Activated CD8-positive, alpha-beta memory T cell treated with anti-CD3 and anti-CD28 coated beads, Interleukin-2, amount 50 U/mL, for 4 hours (primary cell): ENCODE data around the gene ATP9A.
"Not testable (repeated sequence)": the region's sequence is repeated elsewhere in the genome, so short reads cannot be mapped to it uniquely, and the experiment has no call there.

Source experiments
- DNase-seq: peaks from one replicate; pipeline ENCODE4 v3.0.0-alpha.2; 2020

Gene ATP9A

DNA sequence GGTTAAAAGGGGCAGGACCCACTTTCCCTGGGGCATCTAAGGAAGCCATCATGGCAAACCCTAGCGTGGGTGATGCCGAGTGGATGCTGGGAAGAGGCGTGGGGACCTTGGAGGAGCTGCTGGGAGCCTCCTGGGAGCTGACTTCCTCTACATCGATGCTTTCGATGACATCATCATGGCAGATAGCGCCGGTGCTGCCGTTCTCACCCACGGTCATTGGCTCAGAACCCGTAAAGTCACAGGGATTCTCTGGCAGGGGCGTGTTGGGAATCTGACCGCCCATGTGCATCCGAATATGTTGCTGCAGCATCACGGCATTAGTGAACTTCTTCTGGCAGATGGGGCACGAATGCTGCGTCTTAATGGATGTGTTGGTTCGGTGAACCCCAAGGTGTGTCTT lies 22.1 kb upstream of the ATP9A start:
- no peak for DNase-seq

DNA sequence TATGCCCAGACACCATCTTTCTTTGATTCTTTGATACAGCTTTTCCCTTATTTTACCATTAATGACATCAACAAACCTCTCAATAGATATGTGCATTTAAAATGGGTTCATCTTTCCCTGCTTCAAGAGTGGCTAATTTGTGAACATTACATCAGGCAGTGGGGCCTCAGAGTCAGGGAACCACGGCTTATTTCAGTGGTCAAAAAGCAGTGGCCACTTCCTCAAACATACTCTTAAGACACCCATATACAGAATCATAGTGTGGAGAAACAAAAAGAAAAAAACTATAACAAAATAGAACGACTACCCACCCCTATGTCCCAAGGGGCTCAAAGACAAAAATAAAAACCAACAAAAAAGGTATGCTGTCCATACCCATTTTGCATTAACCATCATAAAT lies 21.2 kb upstream of the ATP9A start:
- no peak for DNase-seq

DNA sequence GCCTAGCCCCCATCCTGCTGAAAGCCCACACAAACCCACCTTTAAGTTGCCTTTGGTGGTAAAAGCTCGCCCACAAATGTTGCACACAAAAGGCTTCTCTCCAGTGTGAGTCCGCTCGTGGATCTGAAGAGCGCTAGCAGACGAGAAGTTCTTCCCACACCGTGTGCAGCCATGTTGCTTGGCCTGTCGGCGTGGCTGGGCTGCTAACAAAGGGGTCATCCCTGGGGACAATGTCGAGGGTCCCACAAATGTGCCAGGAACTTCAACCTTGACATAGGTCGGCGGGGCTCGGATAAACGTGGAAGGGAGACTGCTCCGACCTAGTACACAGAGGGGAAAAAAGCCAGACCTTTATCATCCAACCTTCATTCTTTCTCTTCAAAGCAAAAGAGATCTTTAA lies 20.6 kb upstream of the ATP9A start:
- DNase-seq: no peak

DNA sequence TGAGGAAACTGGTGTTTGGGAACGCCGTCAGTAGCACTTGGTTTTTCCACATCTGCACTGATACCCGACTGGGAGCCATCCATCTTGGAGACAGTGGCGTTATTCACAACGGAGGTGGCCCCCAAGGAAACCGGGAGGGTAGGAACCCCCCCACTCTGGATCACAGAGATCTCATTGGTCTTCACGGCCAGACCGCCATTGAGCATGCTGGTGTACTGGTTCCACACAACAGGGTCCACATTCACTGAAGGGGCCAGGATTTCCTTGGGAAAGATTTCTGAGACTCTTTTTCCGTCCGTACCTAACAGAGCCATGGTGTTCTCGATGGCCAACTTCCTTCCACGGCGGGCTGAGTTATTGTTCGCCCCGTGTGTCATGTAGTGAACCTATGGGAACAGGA lies 16.1 kb upstream of the ATP9A start:
- no peak for DNase-seq

DNA sequence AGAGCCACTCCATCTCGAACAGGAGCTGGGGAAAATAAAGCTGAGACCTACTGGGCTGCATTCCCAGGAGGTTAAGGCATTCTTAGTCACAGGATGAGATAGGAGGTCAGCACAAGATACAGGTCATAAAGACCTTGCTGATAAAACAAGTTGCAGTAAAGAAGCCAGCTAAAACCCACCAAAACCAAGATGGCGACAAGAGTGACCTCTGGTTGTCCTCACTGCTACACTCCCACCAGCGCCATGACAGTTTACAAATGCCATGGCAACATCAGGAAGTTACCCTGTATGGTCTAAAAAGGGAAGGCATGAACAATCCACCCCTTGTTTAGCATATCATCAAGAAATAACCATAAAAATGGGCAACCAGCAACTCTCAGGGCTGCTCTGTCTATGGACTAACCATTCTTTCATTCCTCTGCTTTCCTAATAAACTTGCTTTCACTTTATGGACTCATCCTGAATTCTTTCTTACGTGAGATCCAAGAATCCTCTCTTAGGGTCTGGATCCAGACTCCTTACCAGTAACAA lies 10.1 kb upstream of the ATP9A start:
- not testable (repeated sequence) for DNase-seq

DNA sequence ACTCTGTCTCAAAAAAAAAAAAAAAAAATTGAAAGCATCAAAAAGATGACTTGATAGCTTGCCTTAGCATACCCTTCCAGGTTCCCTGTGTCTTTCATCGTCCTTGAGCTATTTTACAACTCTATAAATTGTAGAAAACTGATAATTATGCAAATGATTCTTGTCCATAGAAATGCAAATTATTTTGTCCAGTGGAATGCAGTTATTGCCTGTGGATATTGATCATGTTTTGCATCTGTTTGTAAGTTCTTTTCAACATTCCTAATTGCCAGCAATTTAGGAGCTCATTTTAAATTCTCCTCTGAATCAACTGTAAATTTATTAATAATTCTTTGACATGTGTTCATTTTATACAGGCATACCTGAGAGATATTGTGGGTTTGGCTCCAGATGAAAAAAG lies 7.1 kb upstream of the ATP9A start:
- DNase-seq: no peak

DNA sequence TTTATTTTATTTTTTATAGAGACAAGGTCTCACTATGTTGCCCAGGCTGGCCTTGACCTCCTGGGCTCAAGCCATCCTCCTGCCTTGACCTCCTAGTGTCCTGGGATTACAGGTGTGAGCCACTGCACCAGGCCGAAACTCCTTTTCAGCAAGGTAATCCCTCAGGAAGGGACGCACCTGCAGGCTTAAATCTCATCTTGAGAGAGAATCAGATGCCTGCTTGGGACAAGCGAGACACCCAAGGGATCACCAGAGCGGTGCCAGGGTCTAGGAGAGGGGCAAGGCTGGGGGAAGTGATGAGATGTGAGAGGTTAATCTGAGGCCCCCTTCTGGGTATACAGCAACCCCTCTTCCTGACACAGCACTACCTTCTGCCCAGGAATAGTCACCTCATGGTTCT lies 4.0 kb upstream of the ATP9A start:
- no peak for DNase-seq

DNA sequence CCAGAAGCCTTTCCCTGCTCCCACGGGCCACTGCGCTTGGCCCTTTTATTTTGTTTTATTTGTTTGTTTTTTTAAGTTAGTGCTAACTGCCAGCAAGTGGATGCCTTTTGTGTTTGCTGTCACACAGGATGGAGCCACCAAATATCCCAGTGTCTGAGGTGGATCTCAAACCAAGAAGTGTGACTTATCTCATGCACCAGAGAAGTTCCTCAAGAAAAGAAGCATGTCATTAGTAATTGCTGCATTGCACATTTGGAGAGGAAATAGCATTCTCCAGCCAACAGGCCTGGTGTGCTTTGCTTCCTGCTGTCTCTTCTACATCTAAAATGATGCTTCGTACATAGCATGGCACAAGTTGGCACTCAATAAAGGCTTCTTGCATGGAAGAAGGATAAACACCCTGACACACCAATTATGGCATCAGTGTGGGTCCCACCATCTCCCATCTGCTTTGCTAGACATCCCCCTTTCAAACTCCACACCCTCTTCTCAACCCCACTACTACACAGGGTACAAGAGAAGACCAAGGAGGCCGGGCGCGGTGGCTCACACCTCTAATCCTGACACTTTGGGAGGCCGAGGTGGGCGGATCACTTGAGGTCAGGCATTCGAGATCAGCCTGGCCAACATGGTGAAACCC lies 1.9 kb upstream of the ATP9A start:
- DNase-seq: no peak

DNA sequence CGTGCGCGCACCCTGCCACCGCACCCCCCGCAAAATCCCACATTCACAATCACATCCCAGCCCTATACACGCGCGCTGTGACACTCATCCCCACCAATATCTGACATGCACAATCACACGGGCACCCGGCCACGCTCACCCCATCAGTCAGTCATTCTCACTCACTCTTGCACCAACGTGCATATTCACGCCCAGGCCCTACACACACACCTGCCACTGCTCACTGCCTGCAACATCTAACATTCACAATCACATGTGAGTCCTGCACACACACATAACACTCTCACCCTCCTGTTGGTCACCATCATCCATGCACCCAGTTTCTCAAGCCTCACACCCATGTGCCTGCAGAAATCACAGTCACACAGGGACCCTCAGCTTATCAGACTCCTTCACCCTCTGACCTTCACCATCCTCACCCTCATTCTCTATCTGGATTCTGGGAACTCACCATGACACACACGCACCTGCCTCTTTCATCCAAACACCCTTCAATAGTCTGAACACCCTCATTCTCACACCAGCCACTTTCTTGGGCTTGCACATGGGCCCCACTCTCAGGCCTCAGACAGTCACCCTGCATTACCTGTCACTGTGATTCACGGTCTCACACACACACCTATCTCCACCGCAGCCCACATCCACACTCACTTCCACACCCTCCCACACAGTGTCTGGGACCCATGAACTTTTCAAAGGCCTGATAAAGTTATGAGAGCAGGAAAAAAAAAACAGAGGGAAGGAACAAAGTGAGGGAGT lies 748 bp upstream of the ATP9A start:
- no peak for DNase-seq

DNA sequence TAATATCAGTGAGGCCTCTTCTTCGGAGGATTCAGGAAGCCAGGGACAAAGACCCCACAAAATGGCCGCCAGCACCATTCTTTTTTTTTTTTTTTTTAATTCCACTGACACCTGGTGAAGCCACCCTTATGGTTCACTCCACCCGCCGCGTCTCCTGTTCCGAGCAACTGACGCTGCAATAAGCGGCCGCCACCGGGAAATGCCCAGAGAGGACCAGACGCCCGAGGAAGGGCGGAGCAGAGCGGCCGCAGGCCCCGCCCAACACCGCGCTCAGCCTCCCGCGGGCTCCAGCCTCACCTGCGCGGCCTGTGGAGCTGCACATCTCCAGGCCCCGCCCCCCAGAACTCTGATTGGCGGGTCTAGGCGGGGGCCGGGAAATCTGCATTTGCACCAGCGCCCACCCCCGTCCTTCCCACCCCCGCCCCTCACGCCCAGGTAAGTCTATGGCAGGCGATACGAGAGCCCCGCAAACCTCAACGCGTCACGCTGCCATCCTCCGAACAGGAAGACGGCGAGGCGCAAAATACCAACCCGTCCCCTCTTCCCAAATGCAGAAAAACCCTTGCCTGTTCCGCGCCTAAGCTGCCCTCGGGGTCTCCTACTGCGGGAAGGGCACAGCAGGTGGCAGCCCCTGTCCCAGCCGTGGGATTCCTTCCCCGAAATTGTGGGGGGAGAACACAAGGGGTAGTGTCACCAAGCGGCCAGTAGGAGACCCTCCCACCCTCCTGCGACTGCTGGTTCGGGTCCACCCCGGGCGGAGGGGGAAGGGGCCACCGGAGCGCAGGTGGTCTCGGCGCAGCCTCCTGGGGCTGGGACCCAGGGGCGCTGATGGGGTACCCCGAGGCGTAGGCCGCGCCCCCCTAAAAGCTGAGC lies 960 bp downstream of the ATP9A start:
- DNase-seq: peak; percentile 41

DNA sequence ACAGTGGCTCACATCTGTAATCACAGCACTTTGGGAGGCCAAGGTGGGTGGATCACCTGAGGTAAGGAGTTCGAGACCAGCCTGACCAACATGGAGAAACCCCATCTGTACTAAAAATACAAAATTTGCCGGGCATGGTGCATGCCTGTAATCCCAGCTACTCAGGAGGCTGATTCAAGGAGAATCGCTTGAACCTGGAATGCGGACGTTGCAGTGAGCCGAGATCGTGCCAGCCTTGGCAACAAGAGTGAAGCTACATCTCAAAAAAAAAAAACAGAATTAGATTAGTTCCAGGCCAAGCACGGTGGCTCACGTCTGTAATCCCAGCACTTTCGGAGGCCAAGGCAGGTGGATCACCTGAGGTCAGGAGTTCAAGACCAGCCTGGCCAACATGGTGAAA lies 2.8 kb downstream of the ATP9A start:
- DNase-seq: not testable (repeated sequence)

DNA sequence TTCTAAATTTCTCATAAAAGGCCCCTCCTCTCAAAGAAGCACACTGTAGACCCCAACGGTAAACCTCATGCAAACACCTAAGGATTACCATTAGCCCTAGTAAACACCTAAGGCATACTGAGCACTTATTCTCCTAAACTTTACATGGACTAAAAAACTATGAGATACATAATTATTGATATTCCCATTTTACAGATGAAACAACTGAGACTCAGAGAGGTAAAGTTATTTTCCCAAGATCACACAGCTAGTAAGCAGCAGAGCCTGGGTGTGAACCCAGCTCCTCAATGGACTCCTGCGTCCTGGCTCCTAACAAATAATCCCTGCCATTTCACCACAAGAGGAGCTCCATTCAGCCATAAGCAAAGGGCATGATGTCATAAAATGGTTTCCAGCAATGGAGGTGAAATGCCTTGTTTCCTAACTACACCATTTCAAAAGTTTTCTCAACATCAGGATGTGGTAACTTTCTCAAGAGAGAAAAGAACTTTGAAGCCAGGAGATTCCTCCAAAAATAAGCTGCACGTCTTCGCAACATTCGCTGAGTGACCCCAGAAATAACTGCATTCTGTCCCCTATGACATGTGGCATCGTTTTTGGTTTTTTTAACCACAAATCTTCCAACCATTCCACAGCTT lies 4.1 kb downstream of the ATP9A start:
- no peak for DNase-seq

DNA sequence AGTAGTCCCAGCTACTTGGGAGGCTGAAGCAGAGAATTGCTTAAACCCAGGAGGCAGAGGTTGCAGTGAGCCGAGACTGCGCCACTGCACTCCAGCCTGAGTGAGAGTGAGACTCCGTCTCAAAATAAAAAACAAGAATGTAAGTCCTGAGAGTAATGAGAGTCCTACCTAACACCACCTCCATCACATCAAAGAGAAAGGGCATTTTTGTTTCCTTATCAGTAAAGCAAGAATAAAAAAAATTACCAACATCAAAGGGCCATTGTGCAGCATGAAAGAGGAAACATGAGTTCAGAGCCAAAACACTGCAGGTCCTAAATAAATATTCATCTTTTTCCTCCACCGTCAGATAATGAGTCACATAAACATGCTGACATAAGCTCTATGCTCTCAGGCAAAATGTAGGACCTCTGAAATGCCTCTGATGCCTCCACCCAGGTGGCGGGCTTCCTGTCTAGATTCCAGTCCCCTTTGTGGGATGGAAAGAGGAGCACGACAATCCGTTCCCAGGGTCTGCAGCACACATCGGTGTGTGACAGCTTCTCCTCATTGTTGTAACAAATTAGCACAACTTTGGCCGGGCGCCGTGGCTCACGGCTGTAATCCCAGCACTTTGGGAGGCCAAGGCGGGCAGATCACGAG lies 7.2 kb downstream of the ATP9A start:
- no peak for DNase-seq

DNA sequence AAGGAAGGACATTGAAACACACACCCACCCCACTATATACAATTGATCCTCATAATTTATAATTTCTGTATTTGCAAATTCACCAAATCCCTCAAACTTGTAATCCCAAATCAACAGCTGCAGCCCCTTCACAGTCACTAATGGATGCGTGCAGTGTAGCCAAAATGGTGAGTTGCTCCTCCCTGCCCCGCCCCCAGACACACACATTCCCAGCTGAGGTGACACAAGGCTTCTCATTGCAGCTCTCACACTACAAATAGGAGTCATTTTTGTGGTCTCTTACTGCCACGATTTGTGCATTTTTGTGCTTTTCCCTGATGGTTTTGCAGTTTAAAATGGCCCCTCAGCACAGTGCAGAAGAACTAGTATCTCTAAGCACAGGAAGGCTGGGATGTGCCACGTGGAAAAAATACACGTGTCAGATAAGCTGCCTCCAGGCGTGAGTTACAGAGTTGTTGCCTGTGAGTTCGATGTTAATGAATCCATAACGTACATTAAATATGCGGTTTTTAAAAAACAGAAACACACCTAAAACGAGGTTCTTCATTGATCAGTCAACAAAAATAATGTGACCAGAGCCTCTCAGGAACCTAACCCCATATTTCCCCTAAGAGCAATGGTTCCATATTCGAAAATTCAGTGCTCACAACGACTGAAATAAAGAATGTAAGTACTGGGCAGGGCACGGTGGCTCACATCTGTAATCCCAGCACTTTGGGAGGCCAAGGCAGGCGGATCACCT lies 8.2 kb downstream of the ATP9A start:
- no peak for DNase-seq

DNA sequence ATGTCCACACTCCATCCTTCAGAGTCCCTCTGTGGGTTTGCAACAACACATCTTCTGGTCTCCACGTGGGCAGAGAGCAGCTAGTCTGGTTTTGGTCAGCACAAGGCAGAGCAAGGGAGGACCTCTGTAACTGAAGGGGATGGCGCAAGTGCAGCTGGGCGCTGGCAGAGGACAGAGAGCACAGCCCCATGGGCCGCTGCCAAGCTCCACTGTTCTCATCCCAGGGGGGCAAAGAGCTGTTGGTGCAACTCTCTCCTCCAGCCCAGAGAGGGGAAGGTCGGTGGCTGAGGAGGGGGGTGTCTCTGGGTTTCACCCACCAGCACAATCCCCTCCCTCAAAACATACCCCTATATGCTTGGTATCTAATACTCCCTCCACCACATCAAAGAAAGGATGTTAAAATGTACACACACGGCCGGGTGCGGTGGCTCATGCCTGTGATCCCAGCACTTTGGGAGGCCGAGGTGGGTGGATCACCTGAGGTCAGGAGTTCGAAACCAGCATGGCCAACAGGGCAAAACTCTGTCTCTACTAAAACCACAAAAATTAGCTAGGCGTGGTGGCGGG lies 9.1 kb downstream of the ATP9A start:
- no peak for DNase-seq

DNA sequence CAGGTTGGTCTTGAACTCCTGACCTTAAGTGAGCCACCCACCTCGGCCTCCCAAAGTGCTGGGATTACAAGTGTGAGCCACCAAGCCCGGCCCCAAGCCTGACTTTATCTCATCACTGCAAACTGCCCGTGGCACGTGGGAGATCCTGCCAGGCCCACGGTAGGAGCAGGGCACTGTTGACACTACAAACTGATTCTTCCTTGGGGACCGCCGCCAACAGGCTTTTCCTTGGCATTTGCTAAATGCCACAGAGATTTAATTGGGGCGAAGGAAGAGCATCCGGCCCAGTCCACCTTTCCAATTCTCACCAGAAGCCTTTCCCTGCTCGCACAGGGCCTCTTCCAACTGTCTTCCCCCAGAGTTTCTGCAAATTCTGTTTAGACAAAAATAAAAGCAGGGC lies 11.0 kb downstream of the ATP9A start:
- no peak for DNase-seq

DNA sequence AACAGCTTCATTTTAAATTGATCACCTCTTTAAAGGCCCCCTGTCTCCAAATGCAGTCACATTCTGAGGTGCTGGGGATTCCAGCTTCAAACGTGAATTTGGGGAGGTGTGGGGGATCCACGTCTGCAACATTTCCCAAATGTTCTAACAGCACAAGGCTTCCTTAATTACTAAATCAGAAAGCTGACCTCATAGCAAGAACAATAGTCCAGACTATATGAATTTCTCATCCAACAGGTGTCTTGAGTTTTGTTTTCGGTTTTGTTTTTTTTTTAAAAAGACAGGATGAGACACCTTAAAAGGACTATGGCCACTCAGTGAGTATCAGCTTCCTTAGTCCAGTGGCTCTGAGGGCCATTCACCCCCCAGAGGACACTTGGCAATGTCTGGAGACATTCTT lies 11.5 kb downstream of the ATP9A start:
- no peak for DNase-seq

DNA sequence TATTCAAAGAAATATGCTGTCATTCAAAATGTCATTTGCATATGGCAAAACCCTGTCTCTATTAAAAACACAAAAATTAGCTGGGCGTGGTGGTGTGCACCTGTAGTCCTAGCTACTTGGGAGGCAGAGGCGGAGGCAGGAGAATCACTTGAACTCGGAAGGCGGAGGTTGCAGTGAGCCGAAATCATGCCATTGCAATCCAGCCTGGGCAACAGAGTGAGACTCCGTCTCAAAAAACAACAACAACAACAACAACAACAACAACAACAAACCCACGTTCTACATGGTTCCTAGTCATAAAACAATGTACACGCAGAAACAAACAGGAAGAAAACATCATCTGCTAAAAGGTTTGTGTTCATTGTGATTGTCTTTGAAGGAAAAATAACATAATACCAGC lies 15.0 kb downstream of the ATP9A start:
- DNase-seq: not testable (repeated sequence)

DNA sequence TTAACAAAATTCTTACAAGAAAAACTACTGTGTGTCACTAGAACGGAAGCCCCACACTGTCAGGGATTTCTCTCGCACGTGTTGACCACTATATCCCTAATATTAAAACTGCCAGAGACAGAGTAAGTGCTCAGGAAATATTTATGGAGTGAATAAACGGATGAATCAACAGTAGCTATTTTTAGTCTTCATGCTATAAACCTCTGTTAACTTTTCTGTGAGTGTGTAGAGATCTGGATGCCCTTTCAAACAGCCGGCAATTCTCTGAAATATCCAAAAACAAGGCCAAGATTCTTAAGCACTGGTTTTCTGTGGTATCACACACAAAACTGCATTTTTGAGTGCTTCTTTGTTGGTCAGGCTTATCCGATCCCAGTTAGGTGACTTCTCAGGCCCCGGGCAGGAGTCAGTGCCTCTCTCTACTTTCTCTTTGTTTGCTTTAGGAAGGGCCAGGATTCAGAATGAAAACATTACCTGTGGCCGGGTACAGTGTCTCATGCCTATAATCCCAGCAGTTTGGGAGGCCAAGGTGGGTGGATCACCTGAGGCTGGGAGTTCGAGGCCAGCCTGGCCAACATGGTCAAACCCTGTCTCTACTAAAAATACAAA lies 15.7 kb downstream of the ATP9A start:
- DNase-seq: no peak

DNA sequence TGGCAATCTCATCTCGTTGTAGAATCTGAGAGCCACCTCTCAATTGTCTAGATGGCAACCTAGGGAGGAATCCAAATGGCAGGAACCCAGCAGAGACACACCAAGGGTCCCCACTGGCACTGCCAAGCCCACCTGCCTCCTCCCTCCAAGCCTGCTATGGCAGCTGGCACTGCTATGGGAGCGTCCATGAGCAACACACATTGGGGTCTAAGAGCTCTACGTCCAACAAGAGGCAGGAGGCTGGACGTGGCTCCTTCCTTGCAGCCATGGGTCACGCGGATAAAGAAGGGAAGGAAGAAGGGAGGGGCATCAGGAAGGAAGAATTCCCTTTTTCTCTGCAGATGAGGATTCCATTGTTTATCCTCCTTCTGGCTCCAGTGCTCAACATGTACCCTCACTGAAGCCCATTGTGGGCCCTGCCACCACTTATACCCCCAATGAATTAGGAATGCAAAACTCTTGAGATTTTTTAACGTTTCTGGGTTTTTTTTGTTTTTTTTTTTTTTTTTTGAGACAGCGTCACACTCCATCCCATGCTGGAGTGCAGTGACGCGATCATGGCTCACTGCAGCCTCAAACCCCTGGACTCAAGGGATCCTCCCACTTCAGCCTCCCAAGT lies 17.3 kb downstream of the ATP9A start:
- no peak for DNase-seq
